ENCODE data around the gene OR6P1.

GRCh38 chr1:158579733-158580132 is 9.4 kb upstream of the OR6P1 start, which contains the start of gene OR10X1:
- TF ChIP-seq CTCF (IDR thresholded peaks at IDR 0.05; ENCODE audit: low read depth, low read length, poor library complexity, severe bottlenecking) = no peak
- TF ChIP-seq EZH2phosphoT487 (IDR thresholded peaks at IDR 0.05; ENCODE audit: borderline replicate concordance, low read length) = no peak
